Ovary (tissue), 3 donors: Measurements from ENCODE around the gene ZNF207.

Experiments
- CTCF ChIP-seq, 3 donors: fragments of 450-650 bp in 2 of 3; fragments of 200-600 bp in 1 of 3; IDR thresholded peaks; one replicate each; pipeline versions ENCODE4 v1.5.1 to v1.8.0; 2016 to 2022; ENCODE audit warnings: antibody characterized with exemption in 3 of 3, mild to moderate bottlenecking in 1 of 3
- EP300 ChIP-seq: sonication (generic); formaldehyde crosslinking; IDR thresholded peaks from one replicate; pipeline ENCODE4 v1.6.1; 2017; ENCODE audit warnings: antibody characterized with exemption
- POLR2A ChIP-seq: fragments of 450-650 bp; IDR thresholded peaks from one replicate; pipeline ENCODE4 v1.6.1; 2017; ENCODE audit warnings: antibody characterized with exemption, mild to moderate bottlenecking, moderate library complexity
- donor health status: DM: no; HTN: no; CAD: no.

GRCh38 chr17:32341857-32342602, 7.9 kb upstream of the ZNF207 start, which contains the start of gene C17orf75:
- no peak for TF ChIP-seq CTCF (IDR thresholded peaks at IDR 0.05)
- TF ChIP-seq POLR2A: peak; percentile 35
- no peak for TF ChIP-seq EP300
